ENCODE results near the gene ERI3.

- no peak for TF ChIP-seq POLR2AphosphoS5 (IDR thresholded peaks at IDR 0.05)
- TF ChIP-seq CTCF (IDR thresholded peaks at IDR 0.05): no peak
- TF ChIP-seq POLR2A (IDR thresholded peaks at IDR 0.05): no peak
Measured at GRCh38 chr1:44326821-44327465, 28.1 kb downstream of the ERI3 start.
